NT2/D1 (cell line): ENCODE results near the gene ADAMTSL5.

Source experiments
- SUZ12 ChIP-seq: IDR thresholded peaks from 2 replicates; pipeline ENCODE4 v1.6.1; 2011; ENCODE audit not compliant: insufficient read length, insufficient read depth; ENCODE audit errors: extremely low read depth
- YY1 ChIP-seq: IDR thresholded peaks from 2 replicates; pipeline ENCODE4 v1.6.1; 2011; ENCODE audit not compliant: insufficient read length, insufficient read depth
- ZNF274 ChIP-seq: IDR thresholded peaks from 2 replicates; pipeline ENCODE4 v1.6.1; 2011; ENCODE audit warnings: mild to moderate bottlenecking, low read depth, low read length

GRCh38 chr19:1532003-1532402, 19.2 kb upstream of the ADAMTSL5 start:
- TF ChIP-seq SUZ12 (no peak), ZNF274 (no peak), YY1 (no peak)
